Stomach (tissue), 19 donors: Measurements from ENCODE around the gene HAUS6. TPM values are rescaled to one million over a fixed set of nuclear protein-coding genes. Genes with fewer than 3 reads are reported as not detected.
"Not testable (repeated sequence)": the region's sequence is repeated elsewhere in the genome, so short reads cannot be mapped to it uniquely, and the experiment has no call there.

Experiments used
- DNase-seq, 2 donors: peaks; one replicate each; pipeline versions ENCODE4 v3.0.0 to v3.0.0-alpha.2; 2013 to 2019
- H3K27ac ChIP-seq, 5 donors: fragments of 200-600 bp in 4 of 5; sonication (generic) in 4 of 5; one replicate each; pipeline ENCODE4 v1.5.1; 2013 to 2019; ENCODE audit warnings: mild to moderate bottlenecking in 1 of 5, moderate library complexity in 1 of 5
- H3K27me3 ChIP-seq, 3 donors: fragments of 200-600 bp; sonication (generic); one replicate each; pipeline ENCODE4 v1.5.1; 2017 to 2019; ENCODE audit warnings: mixed run types in 1 of 3
- H3K36me3 ChIP-seq, 4 donors: fragments of 200-600 bp; sonication (generic); 1 replicate in 3 of 4; 2 replicates in 1 of 4; pipeline ENCODE4 v1.5.1; 2016 to 2019
- H3K4me1 ChIP-seq, 4 donors: fragments of 200-600 bp; sonication (generic); one replicate each; pipeline ENCODE4 v1.5.1; 2016 to 2019
- H3K4me3 ChIP-seq, 4 donors: fragments of 200-600 bp; sonication (generic) in 3 of 4; one replicate each; pipeline ENCODE4 v1.5.1; 2016 to 2019; ENCODE audit warnings: mild to moderate bottlenecking in 1 of 4
- H3K9me3 ChIP-seq, 4 donors: fragments of 200-600 bp; sonication (generic); one replicate each; pipeline ENCODE4 v1.5.1; 2016 to 2019
- EP300 ChIP-seq: sonication (generic); formaldehyde crosslinking; IDR thresholded peaks from one replicate; pipeline ENCODE4 v1.6.1; 2017; ENCODE audit warnings: antibody characterized with exemption
- POLR2A ChIP-seq, 4 donors: fragments of 450-650 bp; IDR thresholded peaks; one replicate each; pipeline ENCODE4 v1.6.1; 2016; ENCODE audit warnings: antibody characterized with exemption in 4 of 4, control low read depth in 2 of 4, mild to moderate bottlenecking in 1 of 4, moderate library complexity in 1 of 4
- POLR2AphosphoS5 ChIP-seq, 3 donors: sonication (generic); formaldehyde crosslinking; IDR thresholded peaks; one replicate each; pipeline ENCODE4 v1.6.1; 2016; ENCODE audit warnings: antibody characterized with exemption in 3 of 3
- WGBS, 5 donors: extraction: QIAGEN DNeasy Blood & Tissue Kit in 3 of 5; methylation state at CpG; one replicate each; pipeline versions ENCODE4 v1.1.5 to v1.1.7; 2013 to 2018; 5-methylcytosine and 5-hydroxymethylcytosine counted together
- intact Hi-C: fragments of 100-400 bp; cut with DNase I; formaldehyde crosslinking; loops from one replicate; pipeline ENCODE4 v1.15.1; 2023; ENCODE audit warnings: low total_unique reads
- long read RNA-seq, 10 donors: transcript quantifications; one replicate each; lab custom pipeline, GENCODE V29; 2026
- polyA plus RNA-seq, 3 donors: library from polyadenylated mRNA; stranded (reverse); fragments of 200-250 nt; gene quantifications; one replicate each; pipeline ENCODE4 v1.2.3, GENCODE V29; 2013
- total RNA-seq, 5 donors: library from RNA; depleted of rRNA; stranded (reverse); fragments of >200 nt; gene quantifications; one replicate each; pipeline versions ENCODE4 v1.1.0 to v1.2.3, GENCODE V29; 2014 to 2016
- TF ChIP-seq, protein P1 (sequence below), 7 experiments: fragments of 450-650 bp in 4 of 7; fragments of 200-600 bp in 3 of 7; sonication (generic) in 3 of 7; IDR thresholded peaks; one replicate each; pipeline ENCODE4 v1.5.1; 2016 to 2019; ENCODE audit warnings: antibody characterized with exemption in 7 of 7, control low read depth in 2 of 7, mild to moderate bottlenecking in 1 of 7
- donor health status: healthy with polysubstance abuse.
- donor health status: Bipolar disorder and iron deficiency.
- donor health status: healthy.

Gene HAUS6, protein sequence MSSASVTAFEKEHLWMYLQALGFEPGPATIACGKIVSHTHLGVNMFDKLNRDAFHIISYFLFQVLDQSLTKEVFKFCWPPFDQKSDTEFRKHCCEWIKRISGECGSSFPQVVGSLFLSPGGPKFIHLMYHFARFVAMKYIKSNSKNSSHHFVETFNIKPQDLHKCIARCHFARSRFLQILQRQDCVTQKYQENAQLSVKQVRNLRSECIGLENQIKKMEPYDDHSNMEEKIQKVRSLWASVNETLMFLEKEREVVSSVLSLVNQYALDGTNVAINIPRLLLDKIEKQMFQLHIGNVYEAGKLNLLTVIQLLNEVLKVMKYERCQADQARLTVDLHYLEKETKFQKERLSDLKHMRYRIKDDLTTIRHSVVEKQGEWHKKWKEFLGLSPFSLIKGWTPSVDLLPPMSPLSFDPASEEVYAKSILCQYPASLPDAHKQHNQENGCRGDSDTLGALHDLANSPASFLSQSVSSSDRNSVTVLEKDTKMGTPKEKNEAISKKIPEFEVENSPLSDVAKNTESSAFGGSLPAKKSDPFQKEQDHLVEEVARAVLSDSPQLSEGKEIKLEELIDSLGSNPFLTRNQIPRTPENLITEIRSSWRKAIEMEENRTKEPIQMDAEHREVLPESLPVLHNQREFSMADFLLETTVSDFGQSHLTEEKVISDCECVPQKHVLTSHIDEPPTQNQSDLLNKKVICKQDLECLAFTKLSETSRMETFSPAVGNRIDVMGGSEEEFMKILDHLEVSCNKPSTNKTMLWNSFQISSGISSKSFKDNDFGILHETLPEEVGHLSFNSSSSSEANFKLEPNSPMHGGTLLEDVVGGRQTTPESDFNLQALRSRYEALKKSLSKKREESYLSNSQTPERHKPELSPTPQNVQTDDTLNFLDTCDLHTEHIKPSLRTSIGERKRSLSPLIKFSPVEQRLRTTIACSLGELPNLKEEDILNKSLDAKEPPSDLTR
- total RNA-seq (10 to 100 TPM in 3 of 5 donors, 1 to 10 TPM in 2; 1.7 to 32.1 (median 22.3) TPM), polyA plus RNA-seq (1 to 10 TPM; 2.3 to 3.3 (median 3.1) TPM)
- long read RNA-seq, donor 1 = 0 reads
- long read RNA-seq, donor 2 = 0 reads
- long read RNA-seq, donor 3, full-length matches to known transcripts = 1 of 1 reads
- long read RNA-seq, donor 3, partial matches to known transcripts = 0 of 1 reads
- long read RNA-seq, donor 3, other reads (novel, unspliced or antisense) = 0 of 1 reads
- long read RNA-seq, donor 4, full-length matches to known transcripts = 1 of 1 reads
- long read RNA-seq, donor 4, partial matches to known transcripts = 0 of 1 reads
- long read RNA-seq, donor 4, other reads (novel, unspliced or antisense) = 0 of 1 reads
- long read RNA-seq, donor 5, full-length matches to known transcripts = 2 of 2 reads
- long read RNA-seq, donor 5, partial matches to known transcripts = 0 of 2 reads
- long read RNA-seq, donor 5, other reads (novel, unspliced or antisense) = 0 of 2 reads
- long read RNA-seq, donor 6, full-length matches to known transcripts = 4 of 4 reads
- long read RNA-seq, donor 6, partial matches to known transcripts = 0 of 4 reads
- long read RNA-seq, donor 6, other reads (novel, unspliced or antisense) = 0 of 4 reads
- long read RNA-seq, donor 7 = 0 reads
- long read RNA-seq, donor 8, full-length matches to known transcripts = 2 of 2 reads
- long read RNA-seq, donor 8, partial matches to known transcripts = 0 of 2 reads
- long read RNA-seq, donor 8, other reads (novel, unspliced or antisense) = 0 of 2 reads
- long read RNA-seq, donor 9, full-length matches to known transcripts = 1 of 1 reads
- long read RNA-seq, donor 9, partial matches to known transcripts = 0 of 1 reads
- long read RNA-seq, donor 9, other reads (novel, unspliced or antisense) = 0 of 1 reads
- long read RNA-seq, donor 10 = 0 reads

- H3K27me3 ChIP-seq = no peaks in the 10 kb centered on the region
- peaks cover 0 to 7% (median 2%) of the 10 kb centered on the region in 4 donors for H3K36me3 ChIP-seq
- intact Hi-C loops = no loop called here
- TF ChIP-seq EP300 (no peak), POLR2AphosphoS5 (IDR thresholded peaks at IDR 0.05) (peak; percentile 90 to 98 (median 94)), POLR2A (IDR thresholded peaks at IDR 0.05) (peak in 1 of 4 donors; percentile 34)
- TF ChIP-seq, protein P1, sequence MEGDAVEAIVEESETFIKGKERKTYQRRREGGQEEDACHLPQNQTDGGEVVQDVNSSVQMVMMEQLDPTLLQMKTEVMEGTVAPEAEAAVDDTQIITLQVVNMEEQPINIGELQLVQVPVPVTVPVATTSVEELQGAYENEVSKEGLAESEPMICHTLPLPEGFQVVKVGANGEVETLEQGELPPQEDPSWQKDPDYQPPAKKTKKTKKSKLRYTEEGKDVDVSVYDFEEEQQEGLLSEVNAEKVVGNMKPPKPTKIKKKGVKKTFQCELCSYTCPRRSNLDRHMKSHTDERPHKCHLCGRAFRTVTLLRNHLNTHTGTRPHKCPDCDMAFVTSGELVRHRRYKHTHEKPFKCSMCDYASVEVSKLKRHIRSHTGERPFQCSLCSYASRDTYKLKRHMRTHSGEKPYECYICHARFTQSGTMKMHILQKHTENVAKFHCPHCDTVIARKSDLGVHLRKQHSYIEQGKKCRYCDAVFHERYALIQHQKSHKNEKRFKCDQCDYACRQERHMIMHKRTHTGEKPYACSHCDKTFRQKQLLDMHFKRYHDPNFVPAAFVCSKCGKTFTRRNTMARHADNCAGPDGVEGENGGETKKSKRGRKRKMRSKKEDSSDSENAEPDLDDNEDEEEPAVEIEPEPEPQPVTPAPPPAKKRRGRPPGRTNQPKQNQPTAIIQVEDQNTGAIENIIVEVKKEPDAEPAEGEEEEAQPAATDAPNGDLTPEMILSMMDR (IDR thresholded peaks at IDR 0.05) = peak in 6 of 7 experiments; percentile 6 to 74 (median 58)
- no peaks in the 10 kb centered on the region for H3K9me3 ChIP-seq
- 2 to 6% (median 4%) methylated on average over 32 to 46 of the region's 46 CpGs for WGBS, 5 donors
- peak within 1 kb of the TSS; percentile 82 to 92 (median 89) for H3K27ac ChIP-seq
- peaks cover 12 to 33% (median 25%) of the 10 kb centered on the region in 4 donors for H3K4me1 ChIP-seq
- peak; percentile 97 to 99 for DNase-seq
- peak within 1 kb of the TSS; percentile 74 to 89 (median 85) for H3K4me3 ChIP-seq
These were observed at the start of gene HAUS6 for GRCh38 chr9:19102631-19103345. Gene HAUS6, minus strand, starts transcription at chr9:19102904. Its CDS starts 253 bp downstream, at chr9:19102651.

DNA sequence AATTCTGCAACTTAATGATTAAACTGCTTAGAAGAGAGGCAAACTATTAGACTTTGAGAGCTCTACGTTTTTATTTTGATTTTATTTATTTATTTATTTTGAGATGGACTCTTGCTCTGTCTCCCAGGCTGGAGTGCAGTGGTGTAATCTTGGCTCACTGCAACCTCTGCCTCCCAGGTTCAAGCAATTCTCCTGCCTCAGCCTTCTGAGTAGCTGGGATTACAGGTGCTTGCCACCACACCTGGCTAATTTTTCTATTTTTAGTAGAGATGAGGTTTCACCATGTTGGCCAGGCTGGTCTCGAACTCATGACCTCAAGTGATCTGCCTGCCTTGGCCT, 49.4 kb upstream of the HAUS6 start:
- Histone ChIP-seq H3K27ac (peak overlapping the region in 1 of 5 donors; percentile 0), H3K4me1 (peaks cover 0 to 31% (median 8%) of the 10 kb centered on the region in 4 donors)
- H3K27me3 ChIP-seq, intact Hi-C loops, H3K4me3 ChIP-seq, H3K9me3 ChIP-seq, DNase-seq, H3K36me3 ChIP-seq: not testable (repeated sequence)
- WGBS, 5 donors = 35 to 62% (median 46%) methylated on average over 2 of the region's 2 CpGs

DNA sequence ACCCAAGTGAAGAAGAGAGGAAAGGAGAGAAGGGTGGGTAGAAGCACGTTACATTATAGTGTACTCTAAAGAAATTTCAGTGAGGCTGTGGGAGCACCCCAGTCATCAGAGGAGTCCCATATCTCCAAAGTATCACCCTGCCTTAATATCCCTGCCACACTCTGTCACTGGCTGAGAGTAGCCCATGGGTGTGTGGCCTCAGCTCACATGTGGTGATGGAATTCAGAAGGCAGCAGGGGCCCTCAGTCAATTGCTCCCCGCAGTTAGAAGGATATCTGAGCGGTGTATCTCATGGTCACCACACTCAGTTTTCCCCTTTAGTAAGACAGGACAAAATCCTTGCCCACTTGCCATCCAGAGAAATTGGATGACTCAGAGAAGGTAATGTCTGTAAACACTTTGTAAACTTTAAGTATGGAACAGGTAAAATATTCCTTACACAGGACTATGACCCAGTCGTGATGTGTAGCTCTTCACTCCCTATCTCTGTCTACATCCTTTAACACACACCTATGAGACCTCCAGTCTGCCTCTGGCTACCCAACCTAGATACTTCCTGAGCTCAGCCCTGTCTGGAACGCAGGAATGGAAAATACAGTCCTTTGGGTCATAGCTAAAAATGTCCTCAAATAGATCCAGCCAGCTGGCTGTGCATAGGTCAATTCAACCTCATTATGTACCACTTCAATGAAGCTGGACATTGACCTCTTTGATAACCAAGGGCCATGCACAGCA, 48.9 kb upstream of the HAUS6 start:
- H3K4me1 ChIP-seq = peaks cover 0 to 31% (median 8%) of the 10 kb centered on the region in 4 donors
- intact Hi-C loops = no loop called here
- 45 to 81% (median 61%) methylated on average over 5 of the region's 5 CpGs for WGBS, 5 donors
- H3K9me3 ChIP-seq = no peaks in the 10 kb centered on the region
- no peaks in the 10 kb centered on the region for H3K36me3 ChIP-seq
- H3K27ac ChIP-seq = peak overlapping the region in 3 of 5 donors; percentile 0 to 10 (median 0)
- TF ChIP-seq POLR2AphosphoS5 (IDR thresholded peaks at IDR 0.05) (no peak), EP300 (no peak), POLR2A (IDR thresholded peaks at IDR 0.05) (no peak)
- TF ChIP-seq, protein P1 (IDR thresholded peaks at IDR 0.05) = no peak
- no peaks in the 10 kb centered on the region for H3K27me3 ChIP-seq
- peak; percentile 23 to 30 for DNase-seq
- H3K4me3 ChIP-seq = no peak overlapping the region
